ENCODE data around the gene GNRH2.

GRCh38 chr20:3000852-3001523 is 42.4 kb upstream of the GNRH2 start:
- no peak for TF ChIP-seq RBBP5 (IDR thresholded peaks at IDR 0.05; ENCODE audit: borderline replicate concordance, low read depth, low read length)
- TF ChIP-seq TEAD4 (IDR thresholded peaks at IDR 0.05; ENCODE audit: low read depth, low read length): no peak
- no peak for TF ChIP-seq EGR1 (IDR thresholded peaks at IDR 0.05; ENCODE audit: borderline replicate concordance, low read depth, low read length)
- no peak for TF ChIP-seq NRF1 (IDR thresholded peaks at IDR 0.05; ENCODE audit: low read depth, low read length)
- no peak for TF ChIP-seq USF2 (IDR thresholded peaks at IDR 0.05; ENCODE audit: low read length)
- TF ChIP-seq TCF12 (IDR thresholded peaks at IDR 0.05; ENCODE audit: low read depth, low read length): no peak
- TF ChIP-seq YY1 (IDR thresholded peaks at IDR 0.05; ENCODE audit: low read depth, low read length): no peak
- TF ChIP-seq EZH2 (IDR thresholded peaks at IDR 0.05; ENCODE audit: low read depth, low read length, severe bottlenecking): no peak
- no peak for TF ChIP-seq EP300 (IDR thresholded peaks at IDR 0.05; ENCODE audit: borderline replicate concordance in 1 of 2, low read depth in 2 of 2, low read length in 2 of 2)
- peak in 2 of 3 experiments; percentile 45 to 53; a peak in 2 of 4 replicates for TF ChIP-seq CTCF (IDR thresholded peaks at IDR 0.05; ENCODE audit: control extremely low read depth in 1 of 3, insufficient read depth in 1 of 3, low read depth in 1 of 3, low read length in 3 of 3)

Measured in H1 (cell line).